ENCODE measurements around the gene TRPM2. TPM values are rescaled to one million over a fixed set of nuclear protein-coding genes. Genes with fewer than 3 reads are reported as not detected.

The TRPM2 gene
- total and polyA plus RNA-seq, 2 of the 13 experiments (the other 11 are each of a cell fraction or from before 2014, with no cell fraction given): 0.07 to 0.20 TPM

- ATAC-seq: no peak
- CTCF ChIA-PET (ENCODE audit: low intra/inter-chr PET ratio, low total read pairs): no interaction called here
Measured at GRCh38 chr21:44462086-44462833, 108.8 kb downstream of the TRPM2 start.

More at GRCh38 chr21:44462086-44462833, 108.8 kb downstream of the TRPM2 start:
- intact Hi-C loops (cut with micrococcal nuclease; ENCODE audit: unreplicated experiment) (no loop called here), in situ Hi-C loops (cut with HindIII; ENCODE audit: extremely low pct_ligation_motif_present, low pct_unique_long_range_greater_than_20kb) (no loop called here)
- 93% methylated on average over 5 of the region's 25 CpGs for WGBS (ENCODE audit: low lambda C conversion rate)
- Histone ChIP-seq H4K20me1 (ENCODE audit: insufficient read depth, low read length) (no peaks in the 10 kb centered on the region), H3K36me3 (replicated peaks in 1 of 2; ENCODE audit: control insufficient read depth in 1 of 2, insufficient read depth in 2 of 2, low read length in 2 of 2) (no peaks in the 10 kb centered on the region; a peak in 2 of 5 replicates), H2AFZ (ENCODE audit: low read length) (no peak overlapping the region), H3K4me2 (ENCODE audit: low read depth, low read length) (no peak overlapping the region), H3K27ac (ENCODE audit: extremely low read length, insufficient read depth, low read length) (no peak overlapping the region), H3K79me2 (ENCODE audit: insufficient read depth, low read length) (peaks cover 8% of the 10 kb centered on the region), H3K9ac (ENCODE audit: insufficient read depth, low read depth, low read length) (no peak overlapping the region), H3K27me3 (ENCODE audit: control insufficient read depth in 1 of 2, insufficient read depth in 2 of 2, low read length in 2 of 2) (no peaks in the 10 kb centered on the region), H3K4me3 (replicated peaks in 1 of 3; ENCODE audit: insufficient read depth in 1 of 3, low read depth in 2 of 3, low read length in 3 of 3) (no peak overlapping the region), H3K9me3 (ENCODE audit: low read length) (no peaks in the 10 kb centered on the region), H3K4me1 (ENCODE audit: insufficient read depth, low read length) (peaks cover 53% of the 10 kb centered on the region)
- BruUV-seq (replicated peaks): no TSS peak
- DNase-seq (ENCODE audit: low spot score) (no peak), FAIRE-seq (no peak)
- POLR2A ChIA-PET: interaction anchor here (1.1 to 2.0 kb wide), 2 partner anchors 19 to 20 kb away, joined by 3 to 13 read pairs; no protein-coding TSS in a partner anchor
- no peak for TF ChIP-seq MEIS1 (CRISPR knock-in tag; IDR thresholded peaks at IDR 0.05; ENCODE audit: borderline replicate concordance)
- TF ChIP-seq DZIP1 (CRISPR knock-in tag; IDR thresholded peaks at IDR 0.05): no peak
- TF ChIP-seq TP53 (CRISPR knock-in tag; conservative IDR thresholded peaks at IDR 0.05): no peak
- TF ChIP-seq, protein P1, sequence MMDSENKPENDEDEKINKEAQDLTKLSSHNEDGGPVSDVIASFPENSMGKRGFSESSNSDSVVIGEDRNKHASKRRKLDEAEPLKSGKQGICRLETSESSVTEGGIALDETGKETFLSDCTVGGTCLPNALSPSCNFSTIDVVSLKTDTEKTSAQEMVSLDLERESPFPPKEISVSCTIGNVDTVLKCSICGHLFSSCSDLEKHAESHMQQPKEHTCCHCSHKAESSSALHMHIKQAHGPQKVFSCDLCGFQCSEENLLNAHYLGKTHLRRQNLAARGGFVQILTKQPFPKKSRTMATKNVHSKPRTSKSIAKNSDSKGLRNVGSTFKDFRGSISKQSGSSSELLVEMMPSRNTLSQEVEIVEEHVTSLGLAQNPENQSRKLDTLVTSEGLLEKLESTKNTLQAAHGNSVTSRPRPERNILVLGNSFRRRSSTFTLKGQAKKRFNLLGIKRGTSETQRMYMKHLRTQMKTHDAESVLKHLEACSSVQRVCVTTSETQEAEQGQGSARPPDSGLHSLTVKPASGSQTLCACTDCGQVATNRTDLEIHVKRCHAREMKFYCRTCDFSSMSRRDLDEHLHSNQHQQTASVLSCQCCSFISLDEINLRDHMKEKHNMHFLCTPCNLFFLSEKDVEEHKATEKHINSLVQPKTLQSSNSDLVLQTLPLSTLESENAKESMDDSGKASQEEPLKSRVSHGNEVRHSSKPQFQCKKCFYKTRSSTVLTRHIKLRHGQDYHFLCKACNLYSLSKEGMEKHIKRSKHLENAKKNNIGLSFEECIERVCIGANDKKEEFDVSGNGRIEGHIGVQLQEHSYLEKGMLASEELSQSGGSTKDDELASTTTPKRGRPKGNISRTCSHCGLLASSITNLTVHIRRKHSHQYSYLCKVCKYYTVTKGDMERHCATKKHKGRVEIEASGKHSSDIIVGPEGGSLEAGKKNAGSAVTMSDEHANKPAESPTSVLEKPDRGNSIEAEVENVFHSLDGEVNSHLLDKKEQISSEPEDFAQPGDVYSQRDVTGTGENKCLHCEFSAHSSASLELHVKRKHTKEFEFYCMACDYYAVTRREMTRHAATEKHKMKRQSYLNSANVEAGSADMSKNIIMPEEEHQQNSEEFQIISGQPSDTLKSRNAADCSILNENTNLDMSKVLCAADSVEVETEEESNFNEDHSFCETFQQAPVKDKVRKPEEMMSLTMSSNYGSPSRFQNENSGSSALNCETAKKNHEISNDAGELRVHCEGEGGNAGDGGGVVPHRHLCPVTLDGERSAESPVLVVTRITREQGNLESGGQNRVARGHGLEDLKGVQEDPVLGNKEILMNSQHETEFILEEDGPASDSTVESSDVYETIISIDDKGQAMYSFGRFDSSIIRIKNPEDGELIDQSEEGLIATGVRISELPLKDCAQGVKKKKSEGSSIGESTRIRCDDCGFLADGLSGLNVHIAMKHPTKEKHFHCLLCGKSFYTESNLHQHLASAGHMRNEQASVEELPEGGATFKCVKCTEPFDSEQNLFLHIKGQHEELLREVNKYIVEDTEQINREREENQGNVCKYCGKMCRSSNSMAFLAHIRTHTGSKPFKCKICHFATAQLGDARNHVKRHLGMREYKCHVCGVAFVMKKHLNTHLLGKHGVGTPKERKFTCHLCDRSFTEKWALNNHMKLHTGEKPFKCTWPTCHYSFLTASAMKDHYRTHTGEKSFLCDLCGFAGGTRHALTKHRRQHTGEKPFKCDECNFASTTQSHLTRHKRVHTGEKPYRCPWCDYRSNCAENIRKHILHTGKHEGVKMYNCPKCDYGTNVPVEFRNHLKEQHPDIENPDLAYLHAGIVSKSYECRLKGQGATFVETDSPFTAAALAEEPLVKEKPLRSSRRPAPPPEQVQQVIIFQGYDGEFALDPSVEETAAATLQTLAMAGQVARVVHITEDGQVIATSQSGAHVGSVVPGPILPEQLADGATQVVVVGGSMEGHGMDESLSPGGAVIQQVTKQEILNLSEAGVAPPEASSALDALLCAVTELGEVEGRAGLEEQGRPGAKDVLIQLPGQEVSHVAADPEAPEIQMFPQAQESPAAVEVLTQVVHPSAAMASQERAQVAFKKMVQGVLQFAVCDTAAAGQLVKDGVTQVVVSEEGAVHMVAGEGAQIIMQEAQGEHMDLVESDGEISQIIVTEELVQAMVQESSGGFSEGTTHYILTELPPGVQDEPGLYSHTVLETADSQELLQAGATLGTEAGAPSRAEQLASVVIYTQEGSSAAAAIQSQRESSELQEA (CRISPR knock-in tag; IDR thresholded peaks at IDR 0.05; ENCODE audit: not compliant biosample characterization): peak; percentile 30
- TF ChIP-seq MLX (CRISPR knock-in tag; IDR thresholded peaks at IDR 0.05): no peak
- TF ChIP-seq MATR3 (CRISPR knock-in tag; IDR thresholded peaks at IDR 0.05): no peak
- TF ChIP-seq ZNF580 (CRISPR knock-in tag; IDR thresholded peaks at IDR 0.05; ENCODE audit: borderline replicate concordance, low read depth): no peak
- no peak for TF ChIP-seq HOXA3 (CRISPR knock-in tag; IDR thresholded peaks at IDR 0.05)

Measured in HepG2 (cell line).